Measurements from ENCODE around the gene LAMA5. TPM values are rescaled to one million over a fixed set of nuclear protein-coding genes. Genes with fewer than 3 reads are reported as not detected.

LAMA5 gene
- total RNA-seq, 1 experiment from 2014 or later = 81.2 TPM

DNA sequence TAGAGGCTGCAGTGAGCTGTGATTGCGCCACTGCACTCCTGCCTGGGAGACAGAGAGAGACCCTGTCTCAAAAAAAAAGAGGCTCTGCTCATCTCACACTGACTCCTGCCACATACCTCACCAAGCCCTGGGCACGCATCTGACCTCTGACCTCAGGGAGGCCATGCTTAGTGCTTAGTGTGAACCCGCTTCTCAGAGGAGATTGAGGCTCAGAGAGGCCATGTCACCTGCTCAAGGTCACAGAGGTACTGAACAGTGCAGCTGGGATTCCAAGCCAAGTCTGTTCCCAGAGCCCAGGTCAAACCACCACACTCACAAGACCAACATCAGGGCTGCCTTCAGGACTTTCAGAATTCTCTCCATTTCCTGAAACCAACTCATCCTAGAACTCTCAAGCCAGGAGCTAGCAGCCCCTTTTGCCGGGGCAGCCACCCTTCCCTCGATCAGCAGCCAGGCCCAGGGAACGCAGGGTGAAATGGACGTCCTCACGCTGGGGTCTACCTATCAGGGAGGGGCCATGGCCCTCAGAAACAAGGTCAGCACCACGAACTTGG, 37.1 kb upstream of the LAMA5 start:
- DNase-seq (ENCODE audit: low spot score) = no peak

GRCh38 chr20:62403331-62403730, 36.2 kb upstream of the LAMA5 start:
- DNase-seq (ENCODE audit: low spot score) = no peak

- no peak for DNase-seq (ENCODE audit: low spot score)
These were observed 35.5 kb upstream of the LAMA5 start for GRCh38 chr20:62402456-62403150.

DNA sequence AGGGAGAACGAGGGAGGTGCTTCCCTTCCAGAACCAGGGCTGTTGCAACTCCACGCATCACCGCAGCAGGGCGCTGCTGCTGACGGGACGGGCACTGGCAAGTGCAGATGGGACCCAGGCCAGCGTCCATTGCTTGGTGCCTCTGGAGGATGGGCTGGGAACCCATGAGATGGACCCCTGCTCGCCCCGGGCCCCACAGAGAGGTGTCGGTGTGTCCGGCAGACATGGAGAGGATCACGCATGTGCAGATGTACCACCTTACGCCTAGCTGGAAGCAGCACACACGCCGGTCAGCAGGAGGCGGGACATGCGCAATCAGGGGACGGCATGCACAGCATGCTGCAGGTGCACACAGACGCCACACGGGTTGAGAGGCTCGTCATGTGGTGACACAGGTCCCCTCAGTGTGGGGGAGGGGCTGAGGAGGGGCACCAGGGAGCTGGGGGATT, 34.2 kb upstream of the LAMA5 start:
- no peak for DNase-seq (ENCODE audit: low spot score)

DNA sequence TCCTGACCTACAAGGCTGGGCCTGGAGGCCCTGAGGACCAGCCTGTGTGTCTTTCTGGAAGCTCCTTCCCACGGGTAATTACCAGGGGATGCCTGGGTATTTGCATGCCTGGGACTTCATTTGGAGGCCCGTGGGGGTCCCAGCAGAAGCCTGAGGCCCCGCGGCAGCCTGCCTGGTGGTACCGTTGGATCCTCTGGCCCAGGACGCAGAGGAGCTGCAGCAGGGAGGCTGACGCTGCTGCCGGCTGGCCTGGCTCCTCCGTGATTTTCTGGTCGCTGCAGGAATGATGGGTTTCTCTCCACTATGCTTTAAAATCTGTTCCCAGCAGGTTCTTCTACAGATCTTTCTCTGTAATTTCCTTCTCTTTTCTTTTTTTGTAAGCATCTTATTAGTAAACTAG, 33.4 kb upstream of the LAMA5 start:
- DNase-seq (ENCODE audit: low spot score) = no peak

DNA sequence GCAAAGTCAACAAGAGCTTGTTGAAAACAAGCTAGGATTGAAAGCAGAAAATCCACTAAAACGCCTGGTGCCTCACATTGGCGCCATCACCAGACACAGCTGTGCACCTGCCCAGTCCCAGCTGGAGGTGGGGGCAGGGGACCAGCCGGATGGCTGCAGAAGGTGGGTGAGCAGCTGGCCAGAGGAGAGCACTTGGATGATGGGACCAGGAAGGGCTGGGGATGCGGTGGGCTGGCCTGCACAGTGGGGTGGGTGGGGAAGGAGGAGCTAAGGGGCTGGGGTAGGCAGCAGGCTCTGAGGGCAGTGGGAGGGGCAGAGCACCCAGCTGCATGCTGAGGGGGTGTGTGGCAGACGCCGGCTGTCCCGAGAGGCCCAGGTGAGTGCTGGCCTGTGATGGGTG, 32.9 kb upstream of the LAMA5 start:
- no peak for DNase-seq (ENCODE audit: low spot score)

- DNase-seq (ENCODE audit: low spot score) = no peak
These were observed 31.2 kb upstream of the LAMA5 start for GRCh38 chr20:62398120-62398821.

- no peak for DNase-seq (ENCODE audit: low spot score)
These were observed 29.5 kb upstream of the LAMA5 start for GRCh38 chr20:62396367-62397239.

DNA sequence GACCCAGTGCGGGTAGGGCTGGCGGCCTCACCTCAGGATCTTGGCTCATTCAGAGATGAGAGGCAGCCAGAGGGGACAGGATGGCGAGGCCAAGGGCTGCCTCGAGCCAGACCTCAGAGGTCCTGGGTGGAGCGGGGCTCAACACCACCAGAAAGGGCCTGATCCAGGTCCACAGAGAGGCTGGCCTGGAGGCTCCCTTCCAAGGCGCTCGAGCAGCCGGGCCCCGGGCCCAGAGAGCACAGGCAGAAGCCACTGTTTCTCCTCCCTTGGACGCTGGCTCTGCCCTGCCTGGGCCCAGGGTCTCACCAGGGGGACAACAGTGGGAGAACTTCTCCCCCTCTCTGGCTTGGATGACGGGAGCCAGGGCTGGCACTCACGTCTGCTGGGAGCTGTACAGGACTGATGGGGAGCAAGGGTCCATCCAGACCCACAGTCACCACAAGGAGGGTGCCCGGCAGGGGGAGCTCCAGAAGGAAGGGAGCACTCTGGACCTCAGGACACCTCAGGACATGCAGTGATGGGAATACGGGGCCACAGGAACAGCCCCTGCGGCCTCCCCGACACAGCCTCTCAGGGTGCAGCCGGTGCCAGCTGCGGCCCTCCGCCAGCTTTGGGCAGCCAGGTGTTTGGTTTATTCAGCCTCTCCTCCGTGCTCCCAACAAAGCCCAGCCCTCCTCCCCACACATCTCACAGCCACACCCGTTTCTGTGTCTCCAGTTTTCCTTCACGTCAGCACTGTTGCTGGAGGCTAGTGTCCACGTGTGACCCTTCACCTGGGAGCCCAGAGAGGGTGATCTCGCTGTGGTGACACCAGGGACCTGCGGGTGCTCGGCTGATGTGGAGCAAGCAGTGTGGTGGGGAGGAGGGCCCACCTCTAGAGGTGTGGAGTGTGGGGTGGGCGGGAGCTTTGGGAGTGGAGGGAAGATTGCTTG, 28.5 kb upstream of the LAMA5 start:
- DNase-seq (ENCODE audit: low spot score) = no peak

- DNase-seq (ENCODE audit: low spot score) = no peak
These were observed 27.4 kb upstream of the LAMA5 start for GRCh38 chr20:62394248-62395245.

DNA sequence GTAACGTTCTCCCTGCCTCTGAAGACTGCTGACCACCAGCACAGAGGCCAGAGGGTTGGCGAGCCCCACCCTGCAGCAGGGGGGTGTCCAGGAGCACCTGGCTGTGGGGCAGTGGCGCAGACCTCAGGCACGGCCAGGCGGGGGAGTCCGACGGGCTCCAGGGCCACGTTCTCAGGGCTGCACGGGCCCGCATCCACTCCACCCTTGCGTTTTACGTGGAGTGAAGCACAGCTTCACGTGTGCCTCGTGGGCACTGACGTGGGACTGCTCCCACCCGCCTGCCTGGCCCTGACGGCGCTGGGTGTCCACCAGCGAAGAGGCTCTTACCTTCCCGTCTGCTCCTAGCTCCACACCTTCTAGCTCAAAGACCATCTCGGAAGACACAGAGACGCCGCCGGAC, 26.7 kb upstream of the LAMA5 start:
- no peak for DNase-seq (ENCODE audit: low spot score)

DNA sequence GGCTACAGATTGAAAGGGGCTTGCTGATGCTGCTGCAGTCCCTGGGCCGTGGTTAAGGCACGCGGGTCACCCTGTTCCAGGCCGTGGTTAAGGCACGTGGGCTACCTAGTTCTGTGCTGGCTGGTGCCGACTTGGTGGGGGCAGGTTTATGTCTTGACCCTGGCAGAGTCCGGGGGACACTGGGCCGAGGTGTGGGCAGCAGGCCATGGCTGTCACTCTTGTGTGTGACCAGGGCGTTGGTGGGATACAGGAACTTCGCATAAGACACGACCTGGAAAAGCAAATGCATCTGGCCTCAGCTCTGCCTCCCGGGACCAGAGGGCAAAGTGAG, 26.2 kb upstream of the LAMA5 start:
- DNase-seq (ENCODE audit: low spot score) = no peak

- DNase-seq (ENCODE audit: low spot score) = no peak
These were observed 25.7 kb upstream of the LAMA5 start for GRCh38 chr20:62392621-62393334.

- DNase-seq (ENCODE audit: low spot score) = no peak
These were observed 24.9 kb upstream of the LAMA5 start for GRCh38 chr20:62392077-62392418.

- no peak for DNase-seq (ENCODE audit: low spot score)
These were observed 24.3 kb upstream of the LAMA5 start for GRCh38 chr20:62391165-62392076.

DNA sequence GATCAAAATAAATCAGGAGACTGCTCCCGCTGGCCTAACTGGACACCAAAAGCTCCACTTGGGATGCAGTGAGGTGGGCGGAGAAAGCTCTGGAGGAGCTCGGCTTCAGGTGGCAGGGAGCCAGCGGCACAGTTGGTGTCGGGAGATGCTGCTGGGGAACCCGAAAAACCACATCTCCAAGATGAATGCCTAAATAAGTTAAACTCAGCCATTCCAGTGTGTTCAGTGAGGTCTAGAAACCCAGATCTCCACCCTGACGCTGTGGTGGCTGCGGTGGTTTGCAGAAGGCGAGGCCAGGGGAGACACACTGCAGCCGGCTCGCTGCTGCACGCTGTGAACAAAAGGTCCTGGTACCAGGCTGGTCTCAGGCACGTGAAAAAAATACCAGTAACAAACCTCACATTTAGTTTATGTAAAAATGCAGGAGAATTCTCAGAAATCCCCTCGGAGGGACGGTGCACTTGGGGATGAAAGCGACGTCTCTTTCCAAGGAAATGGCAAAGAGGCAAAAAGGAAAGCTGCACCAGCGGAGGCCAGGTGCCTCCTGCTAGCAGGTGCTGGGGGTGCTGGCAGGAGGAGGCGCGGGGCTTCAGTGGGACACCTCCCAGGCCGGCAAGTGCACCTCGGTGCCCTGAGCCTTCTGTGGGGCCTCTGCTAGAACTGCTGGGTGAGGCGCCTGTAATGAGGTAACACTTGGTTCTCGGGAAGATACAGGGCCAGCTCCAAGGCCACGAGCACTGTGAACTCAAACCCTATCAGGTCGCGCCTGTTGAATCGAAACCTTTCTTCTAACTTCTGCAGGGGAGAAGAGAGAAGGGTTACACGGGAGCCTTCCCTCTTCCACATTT, 23.4 kb upstream of the LAMA5 start:
- no peak for DNase-seq (ENCODE audit: low spot score)

DNA sequence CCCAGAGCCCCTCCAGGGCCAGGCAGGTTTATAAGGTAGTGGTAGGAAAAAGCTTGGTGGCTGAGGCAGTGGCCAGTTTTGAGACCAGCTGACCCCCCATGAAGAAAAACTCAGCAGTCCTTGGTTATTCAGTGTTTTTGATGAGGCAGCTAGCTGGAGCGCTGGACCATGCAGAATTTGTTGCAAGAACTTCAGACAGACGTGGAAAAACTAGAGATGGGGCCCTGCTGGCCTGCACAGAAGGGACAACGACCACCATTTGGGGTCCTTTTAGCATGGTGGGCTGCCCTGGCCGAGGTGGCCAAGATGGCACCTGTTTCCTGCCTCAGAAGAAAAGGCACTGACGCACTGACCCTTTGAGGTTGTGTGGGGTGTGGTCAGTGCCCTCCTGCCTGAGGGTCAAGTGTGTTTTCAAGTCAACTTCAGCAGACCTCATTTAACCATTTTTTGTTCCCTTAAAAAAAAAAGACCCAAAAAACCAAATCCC, 22.5 kb upstream of the LAMA5 start:
- no peak for DNase-seq (ENCODE audit: low spot score)
